Keratinocyte (primary cell): ENCODE data around the gene NEB. TPM values are rescaled to one million over a fixed set of nuclear protein-coding genes. Genes with fewer than 3 reads are reported as not detected.

Source experiments
- DNase-seq: peaks from one replicate; pipeline ENCODE4 v3.0.0-alpha.2; 2011; ENCODE audit warnings: low read depth, missing footprints, low spot score
- FAIRE-seq: peaks from 2 replicates; lab custom pipeline; 2011; peaks lifted over from hg19 to GRCh38; lab: Jason Lieb, UNC
- H2AFZ ChIP-seq: 2 replicates; pipeline ENCODE4 v1.6.0; 2012; ENCODE audit warnings: low read length, control low read depth, inconsistent platforms; ENCODE audit not compliant: control insufficient read depth
- H3K27ac ChIP-seq: 2 replicates; pipeline ENCODE4 v1.5.1; 2011; ENCODE audit warnings: low read length; ENCODE audit not compliant: control insufficient read depth, insufficient read depth
- H3K27me3 ChIP-seq: 3 replicates; pipeline ENCODE4 v1.6.0; 2011; ENCODE audit warnings: low read length; ENCODE audit not compliant: control insufficient read depth, insufficient read depth; ENCODE audit errors: extremely low read depth
- H3K36me3 ChIP-seq, 2 experiments: 2 replicates in 1 of 2; 3 replicates in 1 of 2; pipeline ENCODE4 v1.5.1; 2011; ENCODE audit warnings: low read length in 2 of 2, mild to moderate bottlenecking in 1 of 2; ENCODE audit not compliant: control insufficient read depth in 2 of 2, insufficient read depth in 2 of 2; ENCODE audit errors: extremely low read depth in 1 of 2
- H3K4me1 ChIP-seq: 3 replicates; pipeline ENCODE4 v1.5.1; 2011; ENCODE audit warnings: low read length; ENCODE audit not compliant: control insufficient read depth, insufficient read depth; ENCODE audit errors: extremely low read depth
- H3K4me2 ChIP-seq: 3 replicates; pipeline ENCODE4 v1.6.0; 2011; ENCODE audit warnings: low read depth, low read length; ENCODE audit not compliant: control insufficient read depth, insufficient read depth; ENCODE audit errors: extremely low read depth
- H3K4me3 ChIP-seq, 3 experiments: fragments of 200-600 bp in 1 of 3; sonication (generic) in 1 of 3; 2 replicates in 2 of 3; 3 replicates in 1 of 3; pipeline ENCODE4 v1.5.1; 2011 to 2016; ENCODE audit warnings: low read length in 3 of 3, mild to moderate bottlenecking in 3 of 3, control low read depth in 2 of 3, inconsistent platforms in 1 of 3, low read depth in 1 of 3, mixed read lengths in 1 of 3, mixed run types in 1 of 3, moderate library complexity in 1 of 3; ENCODE audit not compliant: control insufficient read depth in 2 of 3, insufficient read depth in 2 of 3; ENCODE audit errors: extremely low read depth in 1 of 3
- H3K79me2 ChIP-seq: 2 replicates; pipeline ENCODE4 v1.6.0; 2012; ENCODE audit warnings: low read length; ENCODE audit not compliant: control insufficient read depth, insufficient read depth
- H3K9ac ChIP-seq: 3 replicates; pipeline ENCODE4 v1.6.0; 2011; ENCODE audit warnings: low read length; ENCODE audit not compliant: control insufficient read depth, insufficient read depth; ENCODE audit errors: extremely low read depth
- H3K9me1 ChIP-seq: 3 replicates; pipeline ENCODE4 v1.6.0; 2011; ENCODE audit warnings: low read length; ENCODE audit not compliant: control insufficient read depth, insufficient read depth; ENCODE audit errors: extremely low read depth
- H3K9me3 ChIP-seq: 2 replicates; pipeline ENCODE4 v1.5.1; 2012; ENCODE audit warnings: low read depth, low read length; ENCODE audit not compliant: control insufficient read depth
- H4K20me1 ChIP-seq: 3 replicates; pipeline ENCODE4 v1.6.0; 2011; ENCODE audit warnings: low read length; ENCODE audit not compliant: control insufficient read depth, insufficient read depth; ENCODE audit errors: extremely low read depth
- CTCF ChIP-seq, 3 experiments: IDR thresholded peaks in 1 of 3; conservative IDR thresholded peaks in 1 of 3; optimal IDR thresholded peaks in 1 of 3; 2 replicates in 2 of 3; 3 replicates in 1 of 3; pipeline versions ENCODE3 to v1.5.1; 2011; ENCODE audit warnings: low read length in 3 of 3, mild to moderate bottlenecking in 3 of 3, moderate library complexity in 2 of 3, control low read depth in 1 of 3, inconsistent platforms in 1 of 3; ENCODE audit not compliant: insufficient read depth in 2 of 3; ENCODE audit errors: extremely low read depth in 1 of 3
- EZH2 ChIP-seq: IDR thresholded peaks from one replicate; pipeline ENCODE4 v1.6.1; 2012; ENCODE audit warnings: inconsistent platforms, mild to moderate bottlenecking, low read length, moderate library complexity
- dilution Hi-C: fragments of 300-500 bp; cut with MboI; formaldehyde crosslinking; loops from one replicate; pipeline ENCODE4 v1.7.0; 2020; ENCODE audit warnings: low sequenced_read_pairs; ENCODE audit not compliant: extremely low pct_ligation_motif_present
- polyA plus RNA-seq, 5 experiments: library from polyadenylated mRNA; depleted of rRNA in 3 of 5; stranded (reverse) in 3 of 5; stranded (forward) in 1 of 5; unstranded in 1 of 5; fragments of >200 nt; gene quantifications; 1 replicate in 1 of 5; 2 replicates in 3 of 5; 3 replicates in 1 of 5; pipeline versions ENCODE4 v1.2.1 to v1.2.3, GENCODE V29; 2011 to 2012; ENCODE audit warnings: missing spikeins in 2 of 5, low read depth in 1 of 5, low replicate concordance in 1 of 5

The NEB gene
- polyA plus RNA-seq, 1 donor (not counting 4 experiments of a cell fraction or from before 2014, with no cell fraction given): 0.67 TPM

GRCh38 chr2:151765760-151766410, 31.6 kb upstream of the NEB start:
- dilution Hi-C loops: no loop called here
- no peak for TF ChIP-seq CTCF (optimal IDR thresholded peaks at IDR 0.05 in 1 of 3, IDR thresholded peaks at IDR 0.05 in 1 of 3, conservative IDR thresholded peaks at IDR 0.05 in 1 of 3; ENCODE audit: extremely low read depth in 1 of 3, insufficient read depth in 2 of 3, low read length in 3 of 3)
- TF ChIP-seq EZH2: no peak

GRCh38 chr2:151762694-151763093, 28.4 kb upstream of the NEB start:
- no peaks in the 10 kb centered on the region for H3K79me2 ChIP-seq
- H3K36me3 ChIP-seq: no peaks in the 10 kb centered on the region
- dilution Hi-C loops: no loop called here
- DNase-seq: no peak
- H3K9ac ChIP-seq: no peak overlapping the region
- no peak overlapping the region for H2AFZ ChIP-seq
- H3K4me1 ChIP-seq: no peaks in the 10 kb centered on the region
- no peak overlapping the region for H3K4me2 ChIP-seq
- H3K9me3 ChIP-seq: no peaks in the 10 kb centered on the region
- H3K9me1 ChIP-seq: no peaks in the 10 kb centered on the region
- TF ChIP-seq CTCF (optimal IDR thresholded peaks at IDR 0.05 in 1 of 3, IDR thresholded peaks at IDR 0.05 in 1 of 3, conservative IDR thresholded peaks at IDR 0.05 in 1 of 3; ENCODE audit: extremely low read depth in 1 of 3, insufficient read depth in 2 of 3, low read length in 3 of 3): no peak
- H3K27ac ChIP-seq: no peak overlapping the region
- H4K20me1 ChIP-seq: no peaks in the 10 kb centered on the region
- no peak for FAIRE-seq
- no peaks in the 10 kb centered on the region for H3K27me3 ChIP-seq
- no peak overlapping the region for H3K4me3 ChIP-seq

More at GRCh38 chr2:151765760-151766410, 31.6 kb upstream of the NEB start:
- no peaks in the 10 kb centered on the region for H4K20me1 ChIP-seq
- H2AFZ ChIP-seq: no peak overlapping the region
- H3K79me2 ChIP-seq: no peaks in the 10 kb centered on the region
- H3K27ac ChIP-seq: no peak overlapping the region
- no peaks in the 10 kb centered on the region for H3K36me3 ChIP-seq
- DNase-seq (no peak), FAIRE-seq (no peak)
- no peak overlapping the region for H3K4me2 ChIP-seq
- H3K9ac ChIP-seq: no peak overlapping the region
- no peak overlapping the region for H3K4me3 ChIP-seq
- H3K9me1 ChIP-seq: no peaks in the 10 kb centered on the region
- no peaks in the 10 kb centered on the region for H3K4me1 ChIP-seq
- H3K9me3 ChIP-seq: no peaks in the 10 kb centered on the region
- no peaks in the 10 kb centered on the region for H3K27me3 ChIP-seq
